ENCODE data around the gene NAB2. TPM values are rescaled to one million over a fixed set of nuclear protein-coding genes. Genes with fewer than 3 reads are reported as not detected.
"Not testable (repeated sequence)": the region's sequence is repeated elsewhere in the genome, so short reads cannot be mapped to it uniquely, and the experiment has no call there.

Gene NAB2
- total RNA-seq, 4 donors from 2014 or later = 21.6 to 41.5 (median 35.1) TPM

- TF ChIP-seq CTCF (IDR thresholded peaks at IDR 0.05) = peak; percentile 93 to 96 (median 93)
- TF ChIP-seq POLR2AphosphoS5 (IDR thresholded peaks at IDR 0.05) = peak; percentile 64 to 75
- no peak for TF ChIP-seq EP300 (IDR thresholded peaks at IDR 0.05)
- no peak for TF ChIP-seq POLR2A (IDR thresholded peaks at IDR 0.05; ENCODE audit: low read depth)
- DNase-seq (ENCODE audit: extremely low spot score) = no peak
Measured at GRCh38 chr12:57069523-57069922, 19.4 kb upstream of the NAB2 start.

GRCh38 chr12:57072661-57073060, 16.3 kb upstream of the NAB2 start:
- Histone ChIP-seq H3K36me3 (peaks cover 0 to 37% (median 26%) of the 10 kb centered on the region in 4 donors), H3K4me3 (peak overlapping the region in 3 of 4 donors; percentile 15 to 36 (median 23)), H3K9me3 (no peaks in the 10 kb centered on the region), H3K27me3 (no peaks in the 10 kb centered on the region), H3K27ac (replicated peaks in 1 of 4) (peak overlapping the region; percentile 70 to 78 (median 76)), H3K4me1 (peaks cover 1 to 37% (median 32%) of the 10 kb centered on the region in 4 donors)
- WGBS = 45% methylated on average over 2 of the region's 2 CpGs
- no peak for TF ChIP-seq POLR2A (IDR thresholded peaks at IDR 0.05; ENCODE audit: low read depth)
- peak in 1 of 2 donors; percentile 29 for TF ChIP-seq POLR2AphosphoS5 (IDR thresholded peaks at IDR 0.05)
- intact Hi-C loops (cut with DNase I) = no loop called here
- DNase-seq (ENCODE audit: extremely low spot score) = no peak

More at GRCh38 chr12:57069523-57069922, 19.4 kb upstream of the NAB2 start:
- intact Hi-C loops (cut with DNase I) = loop anchor here (1.0 to 2.0 kb wide), 2 partner anchors 43 to 113 kb away; no protein-coding TSS in a partner anchor
- H3K36me3 ChIP-seq = peaks cover 0 to 53% (median 24%) of the 10 kb centered on the region in 4 donors
- peak overlapping the region; percentile 75 to 82 (median 78) for H3K27ac ChIP-seq (replicated peaks in 1 of 4)
- no peaks in the 10 kb centered on the region for H3K9me3 ChIP-seq
- no peaks in the 10 kb centered on the region for H3K27me3 ChIP-seq
- WGBS = 13% methylated on average over 3 of the region's 3 CpGs
- H3K4me1 ChIP-seq = peaks cover 0 to 31% (median 28%) of the 10 kb centered on the region in 4 donors
- no peak overlapping the region for H3K4me3 ChIP-seq

GRCh38 chr12:57073566-57074450, 15.1 kb upstream of the NAB2 start:
- Histone ChIP-seq H3K36me3 (peaks cover 0 to 25% (median 18%) of the 10 kb centered on the region in 4 donors), H3K4me3 (peak overlapping the region in 2 of 4 donors; percentile 23 to 36), H3K27ac (replicated peaks in 1 of 4) (peak overlapping the region; percentile 70 to 78 (median 76)), H3K4me1 (peaks cover 7 to 43% (median 40%) of the 10 kb centered on the region in 4 donors)
- H3K9me3 ChIP-seq; H3K27me3 ChIP-seq; DNase-seq (ENCODE audit: extremely low spot score); intact Hi-C loops (cut with DNase I): not testable (repeated sequence)
- WGBS = 91% methylated on average over 6 of the region's 6 CpGs

- intact Hi-C loops (cut with DNase I) = no loop called here
- TF ChIP-seq POLR2AphosphoS5 (IDR thresholded peaks at IDR 0.05) (peak; percentile 78 to 87), POLR2A (IDR thresholded peaks at IDR 0.05; ENCODE audit: low read depth) (no peak), EP300 (IDR thresholded peaks at IDR 0.05) (no peak), CTCF (IDR thresholded peaks at IDR 0.05) (peak in 1 of 3 experiments; percentile 27)
- peaks cover 12 to 22% (median 19%) of the 10 kb centered on the region in 4 donors for H3K4me1 ChIP-seq
Measured at GRCh38 chr12:57078519-57079404, 10.2 kb upstream of the NAB2 start, which contains the start of gene NEMP1. NEMP1 (minus strand) TSS chr12:57078791; CDS start chr12:57078745, 46 bp downstream.

GRCh38 chr12:57079821-57080220, 9.1 kb upstream of the NAB2 start:
- H3K27me3 ChIP-seq = no peaks in the 10 kb centered on the region
- TF ChIP-seq POLR2AphosphoS5 (IDR thresholded peaks at IDR 0.05) (no peak), POLR2A (IDR thresholded peaks at IDR 0.05; ENCODE audit: low read depth) (no peak), CTCF (IDR thresholded peaks at IDR 0.05) (no peak), EP300 (IDR thresholded peaks at IDR 0.05) (no peak)
- H3K4me3 ChIP-seq = no peak overlapping the region
- intact Hi-C loops (cut with DNase I) = no loop called here
- peaks cover 0 to 7% (median 2%) of the 10 kb centered on the region in 4 donors for H3K36me3 ChIP-seq
- 57% methylated on average over 1 of the region's 1 CpG for whole genome bisulfite sequencing
- peak overlapping the region; percentile 85 to 87 (median 85) for H3K27ac ChIP-seq (replicated peaks in 1 of 4)
- no peak for DNase-seq (ENCODE audit: extremely low spot score)
- peaks cover 12 to 22% (median 19%) of the 10 kb centered on the region in 4 donors for H3K4me1 ChIP-seq
- no peaks in the 10 kb centered on the region for H3K9me3 ChIP-seq

More at GRCh38 chr12:57078519-57079404, 10.2 kb upstream of the NAB2 start, which contains the start of gene NEMP1:
- under 1% methylated on average over 16 of the region's 39 CpGs for WGBS
- peak; percentile 99 for DNase-seq (ENCODE audit: extremely low spot score)
- H3K9me3 ChIP-seq = no peaks in the 10 kb centered on the region
- no peaks in the 10 kb centered on the region for H3K27me3 ChIP-seq
- H3K4me3 ChIP-seq = peak within 1 kb of the TSS; percentile 73 to 87 (median 80)
- peak within 1 kb of the TSS; percentile 85 to 87 (median 85) for H3K27ac ChIP-seq (replicated peaks in 1 of 4)
- H3K36me3 ChIP-seq = peaks cover 0 to 7% (median 2%) of the 10 kb centered on the region in 4 donors
